Measurements from ENCODE around the gene STOML1.
"Not testable (repeated sequence)": the region's sequence is repeated elsewhere in the genome, so short reads cannot be mapped to it uniquely, and the experiment has no call there.

Gene STOML1

GRCh38 chr15:73983211-73983727 is 8.8 kb downstream of the STOML1 start:
- H3K4me3 ChIP-seq: peak overlapping the region; percentile 45
- no peak for DNase-seq (ENCODE audit: low spot score)
- H3K27ac ChIP-seq: peak overlapping the region; percentile 71 to 94
- TF ChIP-seq CTCF (IDR thresholded peaks at IDR 0.05): no peak

GRCh38 chr15:73982222-73982962 is 9.7 kb downstream of the STOML1 start:
- peak overlapping the region; percentile 45 for H3K4me3 ChIP-seq
- H3K27ac ChIP-seq: peak overlapping the region; percentile 71 to 94
- DNase-seq (ENCODE audit: low spot score): peak; percentile 93
- TF ChIP-seq CTCF (IDR thresholded peaks at IDR 0.05): no peak

GRCh38 chr15:73981761-73982221 is 10.3 kb downstream of the STOML1 start:
- DNase-seq (ENCODE audit: low spot score): no peak
- no peak for TF ChIP-seq CTCF (IDR thresholded peaks at IDR 0.05)
- Histone ChIP-seq H3K27ac (peak overlapping the region; percentile 71 to 94), H3K4me3 (peak overlapping the region; percentile 45)

- no peak for TF ChIP-seq CTCF (IDR thresholded peaks at IDR 0.05)
- Histone ChIP-seq H3K27ac (no peak overlapping the region), H3K4me3 (no peak overlapping the region)
- no peak for DNase-seq (ENCODE audit: low spot score)
Observed at GRCh38 chr15:73979636-73980035, 12.5 kb downstream of the STOML1 start.

- H3K4me3 ChIP-seq: no peak overlapping the region
- no peak for DNase-seq (ENCODE audit: low spot score)
- no peak overlapping the region for H3K27ac ChIP-seq
- TF ChIP-seq CTCF (IDR thresholded peaks at IDR 0.05): no peak
Observed at GRCh38 chr15:73978896-73979295, 13.2 kb downstream of the STOML1 start.

- not testable (repeated sequence) for H3K4me3 ChIP-seq; H3K27ac ChIP-seq; DNase-seq (ENCODE audit: low spot score)
Observed at GRCh38 chr15:73975440-73976125, 16.5 kb downstream of the STOML1 start.

- not testable (repeated sequence) for H3K27ac ChIP-seq; DNase-seq (ENCODE audit: low spot score)
- H3K4me3 ChIP-seq: peak overlapping the region; percentile 61
Observed at GRCh38 chr15:73973683-73974200, 18.4 kb downstream of the STOML1 start.
